ENCODE results near the gene HOXC11.

Gene HOXC11

GRCh38 chr12:53960187-53961024, 12.5 kb upstream of the HOXC11 start:
- DNase-seq, result no peak

GRCh38 chr12:53961025-53961761, 11.7 kb upstream of the HOXC11 start:
- no peak for DNase-seq

GRCh38 chr12:53963005-53963404, 9.9 kb upstream of the HOXC11 start:
- DNase-seq, result no peak

- no peak for DNase-seq
Observed at GRCh38 chr12:53963434-53964314, 9.3 kb upstream of the HOXC11 start.

- no peak for DNase-seq
Observed at GRCh38 chr12:53964315-53964713, 8.6 kb upstream of the HOXC11 start.

GRCh38 chr12:53965281-53966084, 7.4 kb upstream of the HOXC11 start:
- no peak for DNase-seq

GRCh38 chr12:53966085-53966384, 6.9 kb upstream of the HOXC11 start:
- DNase-seq, result no peak

- no peak for DNase-seq
Observed at GRCh38 chr12:53966385-53967133, 6.4 kb upstream of the HOXC11 start.

GRCh38 chr12:53967421-53967925, 5.5 kb upstream of the HOXC11 start:
- DNase-seq, result no peak

- DNase-seq, result no peak
Observed at GRCh38 chr12:53968214-53969127, 4.5 kb upstream of the HOXC11 start.

- no peak for DNase-seq
Observed at GRCh38 chr12:53969588-53970259, 3.2 kb upstream of the HOXC11 start.

- DNase-seq, result no peak
Observed at GRCh38 chr12:53970451-53970850, 2.5 kb upstream of the HOXC11 start.

GRCh38 chr12:53971129-53971528, 1.8 kb upstream of the HOXC11 start:
- no peak for DNase-seq

- no peak for DNase-seq
Observed at GRCh38 chr12:53971686-53972085, 1.2 kb upstream of the HOXC11 start.

GRCh38 chr12:53972152-53972702, 699 bp upstream of the HOXC11 start:
- DNase-seq, result no peak

GRCh38 chr12:53973236-53974042, 513 bp downstream of the HOXC11 start:
- no peak for DNase-seq

GRCh38 chr12:53974084-53975063, 1.4 kb downstream of the HOXC11 start, which contains the start of gene HOTAIR:
HOTAIR (minus strand) TSS chr12:53974954.
- DNase-seq, result no peak

All from activated CD4-positive, CD25-positive, alpha-beta regulatory T cell (primary cell).